ENCODE results near the gene LRCH4. TPM values are rescaled to one million over a fixed set of nuclear protein-coding genes. Genes with fewer than 3 reads are reported as not detected.

The LRCH4 gene
- total and polyA plus RNA-seq, 9 of the 15 experiments (the other 6 are each of a cell fraction or from before 2014, with no cell fraction given) = 0.06 to 63.3 (median 15.0) TPM

DNA sequence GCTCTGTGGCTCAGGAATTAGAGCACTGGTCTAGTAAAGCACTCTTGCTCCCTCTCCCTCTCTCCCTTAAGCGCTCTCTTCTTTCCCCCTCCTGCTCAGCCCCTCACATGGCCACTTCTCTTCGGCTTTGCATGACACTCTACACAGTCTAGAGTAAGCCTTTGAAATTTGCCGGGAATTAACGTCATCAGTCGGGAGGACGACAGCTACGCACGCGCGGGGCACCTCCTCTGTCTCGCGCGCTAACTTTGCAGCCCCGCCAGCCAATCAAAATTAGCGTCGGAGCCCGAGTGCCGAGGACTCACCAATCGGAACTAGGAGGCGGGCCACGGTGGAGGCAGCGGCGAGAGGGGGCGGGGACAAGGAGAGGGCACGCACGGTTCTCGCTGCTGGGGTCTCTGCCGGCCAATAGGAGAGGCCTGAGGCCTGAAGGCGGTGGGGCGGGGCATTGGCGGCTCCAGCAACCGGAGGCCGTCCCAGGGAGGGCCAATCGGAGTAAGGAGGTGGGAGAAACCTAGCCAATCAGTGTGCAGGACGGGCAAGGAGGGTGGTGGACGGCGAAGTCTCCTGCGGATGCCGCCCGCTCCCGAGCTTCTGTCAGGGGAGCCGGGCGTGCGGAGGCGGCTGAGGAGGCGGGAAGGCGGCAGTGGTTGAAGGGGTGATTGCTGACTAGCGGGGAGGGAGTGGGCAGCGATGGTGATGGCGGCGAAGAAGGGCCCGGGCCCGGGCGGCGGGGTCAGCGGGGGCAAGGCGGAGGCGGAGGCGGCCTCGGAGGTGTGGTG lies 47.1 kb downstream of the LRCH4 start, which contains the start of gene AGFG2 (continued):
- TF ChIP-seq SLC30A9 (CRISPR knock-in tag; IDR thresholded peaks at IDR 0.05) (no peak), KLF13 (tag; IDR thresholded peaks at IDR 0.05; ENCODE audit: borderline replicate concordance, low read depth) (no peak), ZNF780A (CRISPR knock-in tag; IDR thresholded peaks at IDR 0.05) (no peak), SRSF9 (IDR thresholded peaks at IDR 0.05; ENCODE audit: borderline replicate concordance, low read depth, low read length) (no peak), CREM (IDR thresholded peaks at IDR 0.05; ENCODE audit: low read depth) (peak; percentile 95), PHF20 (IDR thresholded peaks at IDR 0.05; ENCODE audit: partially characterized antibody) (peak; percentile 20)
- TF ChIP-seq, protein P1, sequence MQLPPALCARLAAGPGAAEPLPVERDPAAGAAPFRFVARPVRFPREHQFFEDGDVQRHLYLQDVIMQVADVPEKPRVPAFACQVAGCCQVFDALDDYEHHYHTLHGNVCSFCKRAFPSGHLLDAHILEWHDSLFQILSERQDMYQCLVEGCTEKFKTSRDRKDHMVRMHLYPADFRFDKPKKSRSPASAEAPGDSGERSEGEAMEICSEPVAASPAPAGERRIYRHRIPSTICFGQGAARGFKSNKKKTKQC (CRISPR knock-in tag; IDR thresholded peaks at IDR 0.05) = peak; percentile 59
- TF ChIP-seq, protein P2, sequence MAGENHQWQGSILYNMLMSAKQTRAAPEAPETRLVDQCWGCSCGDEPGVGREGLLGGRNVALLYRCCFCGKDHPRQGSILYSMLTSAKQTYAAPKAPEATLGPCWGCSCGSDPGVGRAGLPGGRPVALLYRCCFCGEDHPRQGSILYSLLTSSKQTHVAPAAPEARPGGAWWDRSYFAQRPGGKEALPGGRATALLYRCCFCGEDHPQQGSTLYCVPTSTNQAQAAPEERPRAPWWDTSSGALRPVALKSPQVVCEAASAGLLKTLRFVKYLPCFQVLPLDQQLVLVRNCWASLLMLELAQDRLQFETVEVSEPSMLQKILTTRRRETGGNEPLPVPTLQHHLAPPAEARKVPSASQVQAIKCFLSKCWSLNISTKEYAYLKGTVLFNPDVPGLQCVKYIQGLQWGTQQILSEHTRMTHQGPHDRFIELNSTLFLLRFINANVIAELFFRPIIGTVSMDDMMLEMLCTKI (IDR thresholded peaks at IDR 0.05; ENCODE audit: partially characterized antibody) = no peak
- TF ChIP-seq, protein P3, sequence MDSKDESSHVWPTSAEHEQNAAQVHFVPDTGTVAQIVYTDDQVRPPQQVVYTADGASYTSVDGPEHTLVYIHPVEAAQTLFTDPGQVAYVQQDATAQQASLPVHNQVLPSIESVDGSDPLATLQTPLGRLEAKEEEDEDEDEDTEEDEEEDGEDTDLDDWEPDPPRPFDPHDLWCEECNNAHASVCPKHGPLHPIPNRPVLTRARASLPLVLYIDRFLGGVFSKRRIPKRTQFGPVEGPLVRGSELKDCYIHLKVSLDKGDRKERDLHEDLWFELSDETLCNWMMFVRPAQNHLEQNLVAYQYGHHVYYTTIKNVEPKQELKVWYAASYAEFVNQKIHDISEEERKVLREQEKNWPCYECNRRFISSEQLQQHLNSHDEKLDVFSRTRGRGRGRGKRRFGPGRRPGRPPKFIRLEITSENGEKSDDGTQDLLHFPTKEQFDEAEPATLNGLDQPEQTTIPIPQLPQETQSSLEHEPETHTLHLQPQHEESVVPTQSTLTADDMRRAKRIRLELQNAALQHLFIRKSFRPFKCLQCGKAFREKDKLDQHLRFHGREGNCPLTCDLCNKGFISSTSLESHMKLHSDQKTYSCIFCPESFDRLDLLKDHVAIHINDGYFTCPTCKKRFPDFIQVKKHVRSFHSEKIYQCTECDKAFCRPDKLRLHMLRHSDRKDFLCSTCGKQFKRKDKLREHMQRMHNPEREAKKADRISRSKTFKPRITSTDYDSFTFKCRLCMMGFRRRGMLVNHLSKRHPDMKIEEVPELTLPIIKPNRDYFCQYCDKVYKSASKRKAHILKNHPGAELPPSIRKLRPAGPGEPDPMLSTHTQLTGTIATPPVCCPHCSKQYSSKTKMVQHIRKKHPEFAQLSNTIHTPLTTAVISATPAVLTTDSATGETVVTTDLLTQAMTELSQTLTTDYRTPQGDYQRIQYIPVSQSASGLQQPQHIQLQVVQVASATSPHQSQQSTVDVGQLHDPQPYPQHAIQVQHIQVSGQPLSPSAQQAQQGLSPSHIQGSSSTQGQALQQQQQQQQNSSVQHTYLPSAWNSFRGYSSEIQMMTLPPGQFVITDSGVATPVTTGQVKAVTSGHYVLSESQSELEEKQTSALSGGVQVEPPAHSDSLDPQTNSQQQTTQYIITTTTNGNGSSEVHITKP (IDR thresholded peaks at IDR 0.05; ENCODE audit: partially characterized antibody) = no peak
- TF ChIP-seq, protein P4, sequence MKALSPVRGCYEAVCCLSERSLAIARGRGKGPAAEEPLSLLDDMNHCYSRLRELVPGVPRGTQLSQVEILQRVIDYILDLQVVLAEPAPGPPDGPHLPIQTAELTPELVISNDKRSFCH (CRISPR knock-in tag; IDR thresholded peaks at IDR 0.05) = no peak
- TF ChIP-seq, protein P4 (tag; IDR thresholded peaks at IDR 0.05) = no peak; the same call in 1 of the 2 replicates
- TF ChIP-seq, protein P5, sequence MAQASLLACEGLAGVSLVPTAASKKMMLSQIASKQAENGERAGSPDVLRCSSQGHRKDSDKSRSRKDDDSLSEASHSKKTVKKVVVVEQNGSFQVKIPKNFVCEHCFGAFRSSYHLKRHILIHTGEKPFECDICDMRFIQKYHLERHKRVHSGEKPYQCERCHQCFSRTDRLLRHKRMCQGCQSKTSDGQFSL (CRISPR knock-in tag; IDR thresholded peaks at IDR 0.05) = no peak
- TF ChIP-seq, protein P5 (tag; IDR thresholded peaks at IDR 0.05) = no peak
- TF ChIP-seq, protein P6, sequence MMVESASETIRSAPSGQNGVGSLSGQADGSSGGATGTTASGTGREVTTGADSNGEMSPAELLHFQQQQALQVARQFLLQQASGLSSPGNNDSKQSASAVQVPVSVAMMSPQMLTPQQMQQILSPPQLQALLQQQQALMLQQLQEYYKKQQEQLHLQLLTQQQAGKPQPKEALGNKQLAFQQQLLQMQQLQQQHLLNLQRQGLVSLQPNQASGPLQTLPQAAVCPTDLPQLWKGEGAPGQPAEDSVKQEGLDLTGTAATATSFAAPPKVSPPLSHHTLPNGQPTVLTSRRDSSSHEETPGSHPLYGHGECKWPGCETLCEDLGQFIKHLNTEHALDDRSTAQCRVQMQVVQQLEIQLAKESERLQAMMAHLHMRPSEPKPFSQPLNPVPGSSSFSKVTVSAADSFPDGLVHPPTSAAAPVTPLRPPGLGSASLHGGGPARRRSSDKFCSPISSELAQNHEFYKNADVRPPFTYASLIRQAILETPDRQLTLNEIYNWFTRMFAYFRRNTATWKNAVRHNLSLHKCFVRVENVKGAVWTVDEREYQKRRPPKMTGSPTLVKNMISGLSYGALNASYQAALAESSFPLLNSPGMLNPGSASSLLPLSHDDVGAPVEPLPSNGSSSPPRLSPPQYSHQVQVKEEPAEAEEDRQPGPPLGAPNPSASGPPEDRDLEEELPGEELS (CRISPR knock-in tag; IDR thresholded peaks at IDR 0.05; ENCODE audit: borderline replicate concordance) = no peak; the same call in 1 of the 2 replicates
- TF ChIP-seq, protein P7, sequence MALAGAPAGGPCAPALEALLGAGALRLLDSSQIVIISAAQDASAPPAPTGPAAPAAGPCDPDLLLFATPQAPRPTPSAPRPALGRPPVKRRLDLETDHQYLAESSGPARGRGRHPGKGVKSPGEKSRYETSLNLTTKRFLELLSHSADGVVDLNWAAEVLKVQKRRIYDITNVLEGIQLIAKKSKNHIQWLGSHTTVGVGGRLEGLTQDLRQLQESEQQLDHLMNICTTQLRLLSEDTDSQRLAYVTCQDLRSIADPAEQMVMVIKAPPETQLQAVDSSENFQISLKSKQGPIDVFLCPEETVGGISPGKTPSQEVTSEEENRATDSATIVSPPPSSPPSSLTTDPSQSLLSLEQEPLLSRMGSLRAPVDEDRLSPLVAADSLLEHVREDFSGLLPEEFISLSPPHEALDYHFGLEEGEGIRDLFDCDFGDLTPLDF (CRISPR knock-in tag; IDR thresholded peaks at IDR 0.05) = peak; percentile 76; the same call in 1 of the 2 replicates

All from K562 (cell line).